ENCODE data around the gene BTRC.

- TF ChIP-seq POLR2A (IDR thresholded peaks at IDR 0.05; ENCODE audit: low read depth, low read length) = no peak
- TF ChIP-seq POLR2AphosphoS5 (IDR thresholded peaks at IDR 0.05; ENCODE audit: insufficient read depth, low read depth, low read length) = no peak
- no peak for TF ChIP-seq MYC (IDR thresholded peaks at IDR 0.05; ENCODE audit: low read depth, low read length)
- TF ChIP-seq CTCF (IDR thresholded peaks at IDR 0.05; ENCODE audit: extremely low read depth in 1 of 2, insufficient read depth in 1 of 2, low read depth in 1 of 2, low read length in 2 of 2) = no peak
- TF ChIP-seq EZH2 (IDR thresholded peaks at IDR 0.05; ENCODE audit: borderline replicate concordance, low read depth, low read length, severe bottlenecking) = no peak
- TF ChIP-seq, protein P1, sequence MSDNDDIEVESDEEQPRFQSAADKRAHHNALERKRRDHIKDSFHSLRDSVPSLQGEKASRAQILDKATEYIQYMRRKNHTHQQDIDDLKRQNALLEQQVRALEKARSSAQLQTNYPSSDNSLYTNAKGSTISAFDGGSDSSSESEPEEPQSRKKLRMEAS (IDR thresholded peaks at IDR 0.05; ENCODE audit: insufficient read depth, insufficient read length) = no peak
- TF ChIP-seq JUN (IDR thresholded peaks at IDR 0.05; ENCODE audit: borderline replicate concordance, insufficient read depth, insufficient read length, low read depth) = no peak
Measured at GRCh38 chr10:101595591-101596433, 241.8 kb downstream of the BTRC start.
